GM18873 (cell line): ENCODE measurements around the gene CYGB.

ENCODE experiments used
- ATAC-seq: cut with Tn5 transposase; IDR thresholded peaks from one replicate; pipeline ENCODE4 v1.9.1; 2021; ENCODE audit warnings: mild to moderate bottlenecking, moderate library complexity, moderate number of reproducible peaks; ENCODE audit not compliant: unreplicated experiment, low FRiP score

Gene CYGB

GRCh38 chr17:76537578-76538280, at the start of gene CYGB:
CYGB (minus strand) TSS chr17:76537709; CDS start chr17:76537542, 167 bp downstream.
- no peak for ATAC-seq

DNA sequence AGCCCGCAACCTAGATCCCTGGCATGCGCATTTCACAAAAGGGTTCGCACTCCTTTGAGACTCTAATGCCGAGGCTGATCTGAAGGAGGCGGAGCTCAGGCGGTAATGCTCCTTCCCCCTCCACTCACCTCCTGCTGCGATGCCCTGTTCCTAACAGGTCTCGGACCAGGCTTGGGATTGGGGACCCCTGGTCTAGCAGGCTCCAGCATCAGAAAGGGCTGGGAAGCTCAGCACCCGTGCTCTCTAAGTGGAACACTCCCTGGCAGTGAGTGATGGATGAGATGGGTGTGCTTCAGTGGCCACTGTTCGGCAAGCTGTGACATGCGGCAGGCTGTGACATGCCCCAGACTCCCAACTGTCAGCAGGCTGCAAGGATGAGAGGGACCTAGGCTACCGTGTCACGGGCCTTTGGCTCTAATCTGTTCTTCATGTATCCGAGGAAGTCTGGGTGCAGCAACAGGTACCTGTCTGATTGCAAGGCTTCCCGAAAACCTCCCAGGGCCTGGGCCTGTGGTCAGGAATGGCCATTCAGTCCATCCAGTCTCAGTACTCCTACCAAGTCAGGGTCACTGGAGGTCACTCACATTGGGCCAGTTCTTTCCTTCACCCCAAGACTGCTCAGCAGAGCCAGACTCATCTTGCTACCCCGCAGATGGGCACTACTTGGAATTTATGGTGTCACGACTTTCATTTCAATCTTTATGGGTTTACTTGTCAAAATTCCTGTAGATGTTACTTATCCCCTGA, 49.4 kb upstream of the CYGB start:
- ATAC-seq, result no peak

DNA sequence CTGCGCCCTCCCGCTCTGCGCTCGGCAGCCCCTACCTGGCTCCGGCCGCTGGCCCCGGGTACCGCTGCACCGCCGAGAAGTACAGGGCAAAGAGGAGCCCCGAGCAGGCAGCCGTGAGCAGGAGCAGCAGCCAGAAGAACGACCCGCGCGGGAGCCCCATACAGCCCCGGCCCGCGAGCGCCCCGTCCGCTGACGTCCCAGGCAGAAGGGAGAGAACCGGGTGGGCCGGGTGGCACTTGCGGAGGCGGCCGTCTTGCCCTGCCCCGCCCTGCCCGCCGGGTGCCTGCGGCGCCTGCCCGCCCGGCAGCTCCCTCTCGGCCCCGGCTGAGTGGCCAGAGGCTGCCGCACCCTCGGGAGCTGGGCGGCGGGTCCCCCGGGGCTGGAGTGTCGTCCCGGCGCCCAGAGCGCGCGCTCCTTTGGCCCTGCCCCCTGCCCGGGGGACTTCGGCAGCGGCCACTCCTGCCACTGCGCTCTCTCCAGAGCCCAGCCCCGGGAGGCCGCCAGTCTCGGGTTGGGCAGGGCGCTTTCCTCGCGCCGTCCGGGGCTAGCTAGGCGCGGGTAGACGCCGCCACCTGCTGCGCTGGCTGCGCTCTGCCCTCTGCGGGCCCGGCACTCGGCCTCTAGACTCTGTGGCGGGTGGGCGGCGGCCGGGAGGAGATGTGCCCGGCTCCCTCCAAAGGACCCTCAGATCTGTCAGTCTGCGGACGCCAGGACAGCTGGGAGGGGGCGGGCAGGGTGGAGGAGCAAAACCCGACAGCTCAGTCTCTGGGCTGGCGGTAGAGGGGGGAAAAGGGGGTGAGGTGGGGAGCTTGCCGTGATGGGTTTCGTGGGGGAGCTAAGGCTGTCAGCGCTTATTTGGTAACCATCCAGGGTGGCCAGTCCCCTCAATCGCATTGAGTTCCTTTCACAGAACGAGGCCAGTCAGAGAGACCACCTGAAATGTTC, 48.4 kb upstream of the CYGB start, which contains the start of gene ST6GALNAC2:
TSS of gene ST6GALNAC2 (minus strand) at position 212 of the 945 bp plus-strand sequence. CDS start at position 160, 52 bp downstream.
- ATAC-seq, result no peak

GRCh38 chr17:76585033-76585648, 47.6 kb upstream of the CYGB start:
- ATAC-seq, result no peak

- ATAC-seq, result no peak
Observed at GRCh38 chr17:76584427-76585032, 47.0 kb upstream of the CYGB start.

DNA sequence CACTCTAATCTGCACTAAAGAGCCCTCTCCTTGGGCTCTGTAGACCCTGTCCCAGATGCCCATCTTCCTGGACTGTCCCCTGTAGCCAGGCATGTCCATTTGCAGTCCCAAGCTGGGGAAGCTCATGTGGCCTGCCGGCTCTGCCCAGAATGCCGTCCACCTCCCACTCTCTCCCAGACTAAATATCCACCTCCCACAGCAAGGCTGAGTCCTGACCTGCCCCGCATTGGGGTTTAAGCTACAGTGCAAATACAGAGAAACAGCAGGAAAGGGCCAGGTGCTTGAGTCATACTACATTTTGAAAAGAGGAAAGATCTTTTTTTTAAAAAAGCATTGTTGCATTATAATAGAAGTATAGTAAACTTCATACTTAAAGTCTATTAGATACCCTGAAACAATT, 45.2 kb upstream of the CYGB start:
- ATAC-seq, result no peak

DNA sequence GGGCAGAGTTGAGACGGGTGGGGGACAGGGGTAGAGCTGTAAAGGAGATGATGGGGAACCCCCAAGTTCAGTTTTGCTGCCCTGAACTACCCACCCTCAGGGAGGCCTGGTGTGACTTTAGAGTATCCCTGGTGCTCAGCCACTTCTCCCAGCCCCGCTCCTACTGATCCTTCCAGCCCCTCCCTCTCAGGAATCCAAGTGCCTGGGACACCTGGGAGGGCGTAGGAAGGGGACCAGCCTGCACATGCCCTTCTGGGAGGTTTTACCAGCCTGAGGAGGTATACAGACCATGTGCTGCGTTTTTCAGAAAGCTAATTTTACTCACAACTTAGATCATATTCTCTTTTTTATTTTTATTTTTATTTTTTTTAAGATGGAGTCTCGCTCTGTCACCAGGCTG, 44.0 kb upstream of the CYGB start:
- ATAC-seq, result no peak

- ATAC-seq, result no peak
Observed at GRCh38 chr17:76579281-76579680, 41.8 kb upstream of the CYGB start.

- no peak for ATAC-seq
Observed at GRCh38 chr17:76578376-76578775, 40.9 kb upstream of the CYGB start.

DNA sequence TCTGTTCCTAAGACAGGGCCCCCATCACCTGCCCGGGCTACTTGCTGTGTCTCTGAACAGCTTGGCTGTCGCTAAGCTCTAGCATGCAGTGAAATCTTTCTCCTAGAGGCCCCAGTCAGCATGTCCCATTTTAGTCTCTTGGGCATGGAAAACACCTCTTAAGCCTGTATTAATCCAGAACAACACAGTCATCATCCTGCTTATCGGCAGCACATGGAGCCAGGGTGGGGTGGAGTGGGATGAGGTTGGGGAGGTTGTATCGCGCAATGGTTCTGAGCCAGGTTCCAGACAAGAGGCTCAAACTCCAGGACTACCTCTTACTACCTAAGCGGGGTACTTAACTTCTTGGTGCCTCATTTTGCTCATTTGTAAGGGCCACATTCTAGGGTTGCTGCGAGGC, 40.4 kb upstream of the CYGB start:
- ATAC-seq, result no peak

DNA sequence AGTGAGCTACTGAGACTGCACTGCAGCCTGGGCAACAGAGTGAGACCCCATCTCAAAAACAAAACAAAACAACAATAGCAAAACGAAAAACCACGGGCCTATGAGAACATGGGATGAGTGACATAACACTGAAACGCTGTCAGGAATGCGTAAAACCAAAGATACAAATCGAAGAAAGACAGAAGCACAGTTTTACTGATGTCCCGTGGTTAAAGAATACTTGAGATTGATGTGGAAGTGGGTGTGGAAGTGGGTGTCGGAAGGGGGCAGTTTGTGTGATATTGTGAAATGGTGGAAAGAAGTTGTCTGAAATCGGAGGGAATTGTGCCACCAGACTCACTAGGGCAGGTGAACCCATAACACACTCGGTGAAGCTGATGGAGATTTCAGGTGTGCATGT, 38.7 kb upstream of the CYGB start:
- ATAC-seq, result no peak

- no peak for ATAC-seq
Observed at GRCh38 chr17:76575570-76575969, 38.1 kb upstream of the CYGB start.

DNA sequence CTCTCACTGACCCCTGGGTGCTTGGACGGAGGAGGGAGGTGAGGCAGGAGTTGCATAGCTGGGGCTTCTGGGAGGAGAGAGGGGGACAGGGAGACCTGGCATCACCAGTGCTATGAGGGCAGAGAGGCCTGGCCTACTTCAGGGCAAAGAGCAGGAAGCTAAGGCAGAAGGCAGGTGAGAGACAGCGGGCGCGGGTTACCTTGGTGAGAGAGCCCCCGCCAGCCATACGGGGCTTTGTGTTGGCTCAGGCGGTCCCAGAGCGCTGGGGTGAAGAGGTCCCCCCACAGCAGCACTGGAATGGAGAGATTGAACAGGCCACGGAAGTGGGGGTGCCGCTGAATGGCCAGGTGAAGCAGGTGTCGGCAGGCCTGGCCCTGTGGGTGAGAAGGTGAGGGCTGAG, 36.7 kb upstream of the CYGB start:
- no peak for ATAC-seq

DNA sequence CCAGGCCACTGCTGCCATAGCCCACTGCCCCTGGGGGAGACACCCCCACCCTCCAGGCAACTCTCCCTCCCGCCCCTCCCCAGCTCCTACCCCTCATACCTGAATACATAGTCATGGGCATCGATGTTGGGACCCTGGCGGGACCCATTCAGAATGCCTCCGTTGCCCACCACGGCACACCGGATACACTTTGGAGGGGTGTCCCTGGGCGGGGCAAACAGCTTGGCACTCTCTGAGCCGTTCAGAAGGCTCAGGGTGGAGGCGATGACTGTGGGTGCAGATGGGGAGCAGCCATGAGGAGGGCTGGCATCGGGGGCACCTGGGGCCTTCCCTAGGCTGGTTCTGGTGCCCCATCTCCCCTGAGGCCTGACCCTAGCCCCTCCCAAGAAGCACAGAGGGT, 35.6 kb upstream of the CYGB start:
- ATAC-seq, result no peak

DNA sequence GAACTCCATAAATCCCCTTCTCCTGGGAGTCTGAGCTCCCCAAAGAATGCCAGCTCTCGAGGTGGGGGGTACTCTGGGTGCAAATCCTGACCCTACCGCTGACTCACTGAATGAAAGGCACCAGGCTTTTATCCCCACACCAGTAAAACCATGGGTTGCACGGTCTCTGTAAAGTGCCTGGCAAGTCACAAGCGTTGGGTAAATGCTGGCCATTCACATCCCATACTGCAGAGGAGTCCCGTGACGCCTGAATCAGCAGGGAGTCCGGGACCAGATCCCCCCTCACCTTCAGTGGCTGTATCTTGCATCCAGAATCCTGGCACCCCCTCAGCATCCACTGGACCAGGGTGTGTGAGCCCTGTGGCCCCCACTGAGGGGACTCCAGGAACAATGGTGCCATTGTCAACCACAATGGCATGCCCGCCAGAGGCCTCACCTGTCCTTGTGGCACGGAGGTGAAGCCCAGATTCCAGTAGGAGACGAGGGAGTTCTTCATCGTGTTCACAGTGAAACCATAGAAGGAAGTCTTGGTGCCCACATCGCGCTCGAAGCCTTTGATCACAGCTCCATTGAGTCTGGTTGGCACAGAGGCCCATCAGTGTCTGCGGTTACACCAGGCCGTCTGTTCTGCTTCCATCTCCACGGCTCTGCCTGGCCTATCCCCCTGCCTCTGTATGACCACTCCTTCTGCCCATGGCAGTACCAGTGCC, 34.8 kb upstream of the CYGB start:
- ATAC-seq, result no peak

- ATAC-seq, result no peak
Observed at GRCh38 chr17:76570877-76571471, 33.5 kb upstream of the CYGB start.

DNA sequence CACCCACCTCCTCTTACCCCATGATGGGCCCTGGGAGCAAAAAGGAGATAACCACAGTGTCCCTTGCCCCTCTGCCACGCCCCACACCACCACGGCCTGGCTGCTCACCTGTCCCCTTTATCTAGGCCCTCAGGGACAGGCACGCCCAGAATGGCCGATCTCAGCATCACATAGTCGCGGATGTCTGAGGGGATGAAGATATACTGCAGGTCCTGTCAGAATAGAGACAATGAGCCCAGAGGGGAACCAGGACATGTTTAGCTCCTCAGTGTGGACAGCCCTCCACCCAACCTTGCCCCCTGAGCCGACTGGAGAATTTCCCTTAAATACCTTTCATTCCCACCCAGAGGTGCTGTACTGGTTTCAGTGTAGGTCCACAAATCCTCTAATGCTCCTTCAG, 32.9 kb upstream of the CYGB start:
- no peak for ATAC-seq

GRCh38 chr17:76569607-76570279, 32.2 kb upstream of the CYGB start:
- no peak for ATAC-seq
